Stimulated activated CD4-positive, alpha-beta T cell treated with anti-CD3 and anti-CD28 coated beads, Interleukin-4, amount 100 ng/mL, for 1 hour (primary cell): ENCODE measurements around the gene SNX10.

Experiments
- DNase-seq: peaks from one replicate; pipeline ENCODE4 v3.0.0-alpha.2; 2020

SNX10 gene

DNA sequence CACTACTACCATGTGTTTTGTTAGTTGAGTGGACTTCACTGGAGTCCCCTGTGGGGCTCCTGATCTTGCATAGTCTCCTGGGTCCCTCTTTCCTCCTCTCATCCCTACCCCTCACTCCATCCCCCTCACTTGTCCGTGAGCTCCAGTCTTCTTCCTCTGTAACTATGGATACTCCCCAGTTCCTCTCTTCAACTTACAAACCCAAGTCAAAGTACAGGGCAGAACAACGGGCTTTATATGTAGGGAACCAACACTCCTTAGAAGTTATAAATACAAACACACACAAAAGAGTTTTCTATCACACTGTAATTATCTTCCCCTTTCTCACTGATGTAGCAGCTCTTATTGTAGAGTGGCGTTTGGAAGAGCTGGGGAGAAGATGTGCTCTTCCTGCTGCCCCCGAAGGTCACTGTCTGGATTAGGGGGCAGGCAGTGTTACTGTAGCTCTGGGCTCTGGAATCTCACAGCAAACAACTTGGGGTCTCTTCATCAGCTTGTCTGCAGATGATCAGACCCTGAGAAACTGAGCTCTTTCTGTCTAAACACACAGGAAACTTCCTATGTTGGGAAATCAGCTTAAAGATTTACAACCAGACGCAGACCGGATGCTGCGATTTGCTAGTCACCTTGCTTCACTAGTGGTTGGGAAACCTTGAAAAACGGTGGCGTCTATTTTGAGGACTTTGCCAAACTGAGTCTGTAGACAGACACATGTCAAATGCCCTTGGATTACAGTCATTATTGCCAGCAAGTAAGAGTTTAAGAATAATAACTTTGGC is 13.6 kb downstream of the SNX10 start:
- no peak for DNase-seq

DNA sequence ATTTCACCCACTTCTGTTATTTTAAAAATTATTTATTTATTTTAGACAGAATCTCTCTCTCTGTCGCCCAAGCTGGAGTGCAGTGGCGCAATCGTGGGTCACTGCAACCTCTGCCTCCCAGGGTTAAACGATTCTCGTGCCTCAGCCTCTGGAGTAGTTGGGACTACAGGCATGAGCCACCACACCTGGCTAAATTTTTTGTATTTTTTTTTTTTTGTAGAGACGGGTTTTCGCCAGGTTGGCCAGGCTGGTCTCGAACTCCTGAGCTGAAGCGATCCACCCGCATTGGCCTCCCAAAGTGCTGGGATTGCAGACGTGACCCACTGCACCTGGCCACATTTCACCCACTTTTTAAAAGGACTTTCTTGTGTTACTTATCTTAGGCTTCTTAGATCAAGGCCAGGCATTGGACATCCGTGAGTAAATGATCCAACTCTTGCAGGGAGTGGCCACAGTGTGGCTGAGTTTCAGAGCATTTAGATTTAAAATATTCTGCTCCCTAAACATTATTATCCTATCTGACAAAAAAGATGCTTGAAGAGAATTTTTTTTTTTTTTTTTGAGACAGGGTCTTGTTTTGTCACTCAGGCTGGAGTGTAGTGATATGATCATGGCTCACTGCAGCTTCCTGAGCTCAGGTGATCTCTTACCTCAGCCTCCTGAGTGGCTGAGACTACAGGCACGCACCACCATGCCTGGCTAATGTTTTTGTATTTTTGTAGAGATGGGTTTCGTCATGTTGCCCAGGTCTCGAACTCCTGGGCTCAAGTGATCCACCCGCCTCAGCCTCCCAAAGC is 14.4 kb downstream of the SNX10 start:
- DNase-seq: no peak

DNA sequence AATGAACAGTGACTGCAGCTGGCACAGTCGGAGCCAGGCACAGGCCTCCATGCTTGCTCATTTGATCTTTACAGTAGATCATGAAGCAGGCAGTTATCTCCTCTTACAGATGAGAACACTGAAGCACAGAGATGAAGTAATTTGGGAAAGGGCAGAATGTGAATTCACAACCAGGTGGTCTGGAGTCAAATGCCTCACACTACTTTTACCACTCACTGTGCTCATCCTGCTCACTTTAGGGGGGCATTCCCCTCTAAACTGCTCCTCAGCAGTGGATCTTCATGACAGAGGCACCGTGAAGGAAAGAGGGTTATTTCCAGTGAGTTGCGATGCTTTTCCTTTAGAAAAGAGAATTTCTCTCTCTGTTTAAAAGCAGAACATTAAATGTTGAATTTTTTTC is 15.1 kb downstream of the SNX10 start:
- no peak for DNase-seq

DNA sequence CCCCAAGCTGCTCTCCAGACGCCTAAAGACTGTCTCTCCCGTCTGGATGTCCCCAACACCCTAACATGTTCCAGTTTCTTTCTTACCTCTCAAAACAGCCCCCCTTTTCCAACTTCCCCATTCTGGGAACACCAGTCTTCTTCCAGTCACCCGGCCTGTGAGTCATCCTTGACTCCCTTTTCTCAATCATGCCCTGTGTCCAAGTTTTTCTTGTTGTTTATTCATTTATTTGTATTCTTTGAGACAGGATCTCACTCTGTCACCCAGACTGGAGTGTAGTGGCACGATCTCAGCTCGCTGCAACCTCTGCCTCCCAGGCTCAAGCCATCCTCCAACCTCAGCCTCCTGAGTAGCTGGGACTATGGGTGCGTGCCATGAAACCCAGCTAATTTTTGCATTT is 15.6 kb downstream of the SNX10 start:
- DNase-seq: no peak

DNA sequence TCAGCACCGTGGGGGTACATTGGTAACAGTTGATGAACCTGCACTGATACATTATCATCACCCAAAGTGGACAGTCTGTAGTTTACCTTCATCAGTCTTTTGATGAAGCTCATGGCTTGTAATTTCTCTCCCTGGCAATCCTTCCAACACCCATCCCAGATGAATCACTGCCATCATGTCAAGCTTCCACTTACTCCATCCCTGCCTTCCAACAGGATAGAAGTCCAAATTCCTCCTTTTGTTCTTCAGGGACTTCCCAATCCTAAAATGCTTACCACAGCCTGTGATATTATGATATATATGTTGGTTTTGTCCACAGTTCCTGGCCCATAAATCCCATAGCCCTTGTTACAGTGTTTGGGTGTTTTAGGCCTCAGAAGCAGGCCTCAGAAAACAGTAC is 16.1 kb downstream of the SNX10 start:
- no peak for DNase-seq

DNA sequence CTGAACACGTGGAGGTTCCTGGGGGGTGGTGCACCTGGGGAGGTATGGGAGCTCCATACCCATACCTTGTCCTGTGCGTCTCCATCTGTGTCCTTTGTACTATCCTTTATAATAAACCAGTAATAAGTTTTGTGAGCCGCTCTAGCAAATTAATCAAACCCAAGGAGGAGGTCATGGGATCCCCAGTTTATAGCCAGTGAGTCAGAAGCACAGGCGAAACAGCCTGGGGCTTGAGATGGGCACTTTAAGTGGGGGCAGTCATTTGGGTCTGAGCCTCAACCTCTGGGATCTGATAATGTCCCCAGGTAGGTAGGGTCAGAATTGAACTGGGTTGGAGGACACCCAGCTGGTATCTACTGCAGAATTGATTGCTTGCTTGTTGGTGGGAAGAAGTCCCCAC is 16.9 kb downstream of the SNX10 start:
- no peak for DNase-seq

DNA sequence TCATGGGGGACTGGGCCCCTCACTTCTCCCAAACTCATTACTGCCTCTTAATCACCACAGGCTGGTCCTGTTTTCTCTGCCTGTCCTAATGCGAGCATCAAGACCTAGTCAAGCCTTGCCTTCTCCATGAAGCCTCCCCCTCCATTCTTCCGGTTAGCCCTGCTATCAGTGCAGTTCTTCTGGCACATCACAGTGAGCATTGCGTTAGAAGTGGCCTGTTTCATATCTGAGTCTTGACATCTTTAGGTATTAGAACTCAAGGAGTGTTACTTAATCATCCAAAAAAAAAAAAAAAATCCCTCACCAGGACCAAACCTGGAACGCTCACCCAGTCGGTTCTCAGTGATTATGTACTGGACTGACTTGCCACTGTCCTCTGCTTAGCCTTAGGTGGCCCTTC is 17.4 kb downstream of the SNX10 start:
- no peak for DNase-seq

DNA sequence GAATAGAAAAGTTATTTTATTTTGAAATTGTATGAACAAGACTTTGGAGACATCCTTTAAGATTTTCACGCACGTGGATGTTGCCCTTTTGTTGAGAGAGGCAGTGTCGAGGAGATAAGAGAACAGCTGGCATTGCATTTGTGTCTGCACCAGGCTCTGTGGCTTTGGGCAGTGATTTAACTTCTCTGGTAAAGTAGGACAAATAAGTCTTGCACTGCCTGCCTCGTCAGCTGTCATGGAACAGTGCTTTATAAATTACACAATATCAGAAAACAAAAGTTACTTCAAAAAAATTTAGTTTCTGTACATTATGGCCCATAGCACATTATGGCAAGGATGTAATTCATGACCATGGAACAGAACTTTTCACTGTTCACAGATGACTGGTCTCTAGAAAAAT is 20.1 kb downstream of the SNX10 start:
- DNase-seq: no peak

DNA sequence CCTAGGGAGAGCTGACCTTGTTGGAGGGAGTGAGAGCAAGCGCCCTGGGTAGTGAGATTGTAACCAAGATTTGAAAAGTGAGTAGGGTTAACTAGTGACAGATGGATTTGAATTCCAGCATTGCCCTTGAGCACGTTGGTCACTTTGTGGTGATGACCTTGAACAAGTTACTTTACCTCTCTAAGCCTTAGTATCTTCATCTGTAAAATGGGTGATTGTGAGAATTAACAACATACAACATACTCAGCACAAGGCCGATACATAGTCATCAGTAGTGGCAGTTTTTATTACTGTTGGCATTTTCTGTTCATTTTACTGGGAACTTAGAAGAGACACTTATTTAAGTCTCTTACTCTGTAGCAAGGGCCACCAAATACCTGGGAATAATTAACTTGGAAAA is 25.5 kb downstream of the SNX10 start:
- DNase-seq: no peak

DNA sequence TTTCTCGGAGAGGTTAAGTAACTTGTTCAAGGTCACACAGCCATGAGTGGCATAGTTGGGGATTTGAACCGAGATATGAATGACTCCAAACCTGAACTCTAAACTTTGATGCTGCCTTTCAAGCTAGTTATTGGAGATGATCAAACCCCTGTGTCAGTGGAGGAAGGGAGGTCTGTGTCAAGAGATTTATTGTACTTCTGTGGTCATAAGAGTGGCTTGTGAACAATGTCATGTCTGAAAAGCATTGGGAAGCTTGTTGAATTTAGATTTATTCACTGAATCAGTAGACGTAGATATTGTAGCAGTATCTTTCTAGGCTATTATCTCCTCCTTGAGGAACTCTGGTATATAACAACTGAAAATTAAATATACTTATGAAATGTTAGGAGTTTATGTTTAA is 27.3 kb downstream of the SNX10 start:
- no peak for DNase-seq

DNA sequence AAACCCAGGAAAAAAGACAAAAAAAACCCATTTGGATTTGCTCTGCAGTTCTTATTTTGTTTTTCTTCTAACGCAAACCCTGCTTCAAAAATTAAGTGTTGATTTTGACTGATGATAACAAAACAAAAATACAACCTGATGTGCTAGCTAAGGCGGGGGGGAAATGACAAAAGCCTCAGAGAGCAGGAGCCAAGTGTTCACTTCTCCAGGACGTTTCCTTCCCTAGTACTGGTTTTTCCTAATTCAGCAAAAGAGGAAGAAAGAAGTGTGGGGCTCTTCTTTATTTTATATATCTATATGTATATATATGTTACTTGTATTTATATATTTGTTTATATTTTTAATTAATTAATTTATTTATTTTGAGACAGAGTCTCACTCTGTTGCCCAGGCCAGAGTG is 28.0 kb downstream of the SNX10 start:
- no peak for DNase-seq

DNA sequence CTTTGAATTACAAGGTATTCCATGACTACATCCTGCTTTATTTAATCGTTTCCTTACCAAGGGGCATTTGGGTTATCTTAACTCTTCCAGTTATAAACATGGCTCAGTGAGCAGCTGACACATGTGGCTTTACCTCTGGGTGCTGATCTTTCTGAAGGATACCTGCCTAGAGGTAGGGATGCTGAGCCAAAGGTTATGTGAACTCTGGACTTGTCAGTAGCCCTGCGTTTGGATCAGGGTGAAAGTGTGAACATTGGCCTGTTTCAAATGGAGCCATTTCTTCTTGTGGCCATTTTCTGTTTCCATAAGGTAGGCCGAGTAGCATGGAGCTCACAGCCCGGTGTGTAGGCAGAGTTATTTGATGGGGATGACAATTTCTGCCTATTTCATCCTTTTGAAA is 29.2 kb downstream of the SNX10 start:
- no peak for DNase-seq

DNA sequence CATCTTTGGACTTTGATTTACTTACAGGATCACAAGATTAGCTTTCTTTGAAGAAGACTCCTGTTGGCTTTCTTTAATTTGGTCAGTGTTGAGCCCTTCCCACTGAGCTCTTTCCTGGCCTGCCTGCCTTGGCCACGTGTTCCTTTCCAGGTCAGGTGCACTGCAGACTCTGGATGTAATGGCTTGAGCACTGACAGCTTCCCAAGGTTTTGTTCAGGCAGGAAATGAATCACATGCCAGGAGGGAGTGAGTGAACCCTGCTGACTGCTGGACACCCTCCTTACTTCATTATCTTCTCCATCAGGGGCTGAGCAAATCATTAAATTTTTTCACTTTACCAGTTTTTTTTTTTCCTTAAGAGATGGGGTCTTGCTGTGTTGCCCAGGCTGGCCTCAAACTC is 29.8 kb downstream of the SNX10 start:
- no peak for DNase-seq

DNA sequence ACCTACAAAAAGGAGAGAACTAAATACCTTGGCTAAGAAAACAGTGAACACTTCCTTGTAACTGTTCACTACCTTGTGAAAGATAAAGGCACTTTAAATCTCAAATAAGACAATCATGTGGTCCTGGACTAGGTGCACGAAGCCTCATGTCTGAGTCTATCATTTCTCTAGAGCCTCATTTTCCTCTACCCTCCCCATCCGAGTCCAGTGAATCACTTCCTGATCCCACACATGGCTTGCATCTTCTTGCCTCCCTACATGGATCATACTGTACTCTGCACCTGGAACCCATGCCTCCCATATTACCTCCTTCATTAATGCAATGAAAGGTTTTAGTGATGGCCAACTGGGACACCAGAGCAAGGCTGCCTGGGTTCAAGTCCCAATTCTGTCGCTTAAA is 34.5 kb downstream of the SNX10 start:
- DNase-seq: no peak

DNA sequence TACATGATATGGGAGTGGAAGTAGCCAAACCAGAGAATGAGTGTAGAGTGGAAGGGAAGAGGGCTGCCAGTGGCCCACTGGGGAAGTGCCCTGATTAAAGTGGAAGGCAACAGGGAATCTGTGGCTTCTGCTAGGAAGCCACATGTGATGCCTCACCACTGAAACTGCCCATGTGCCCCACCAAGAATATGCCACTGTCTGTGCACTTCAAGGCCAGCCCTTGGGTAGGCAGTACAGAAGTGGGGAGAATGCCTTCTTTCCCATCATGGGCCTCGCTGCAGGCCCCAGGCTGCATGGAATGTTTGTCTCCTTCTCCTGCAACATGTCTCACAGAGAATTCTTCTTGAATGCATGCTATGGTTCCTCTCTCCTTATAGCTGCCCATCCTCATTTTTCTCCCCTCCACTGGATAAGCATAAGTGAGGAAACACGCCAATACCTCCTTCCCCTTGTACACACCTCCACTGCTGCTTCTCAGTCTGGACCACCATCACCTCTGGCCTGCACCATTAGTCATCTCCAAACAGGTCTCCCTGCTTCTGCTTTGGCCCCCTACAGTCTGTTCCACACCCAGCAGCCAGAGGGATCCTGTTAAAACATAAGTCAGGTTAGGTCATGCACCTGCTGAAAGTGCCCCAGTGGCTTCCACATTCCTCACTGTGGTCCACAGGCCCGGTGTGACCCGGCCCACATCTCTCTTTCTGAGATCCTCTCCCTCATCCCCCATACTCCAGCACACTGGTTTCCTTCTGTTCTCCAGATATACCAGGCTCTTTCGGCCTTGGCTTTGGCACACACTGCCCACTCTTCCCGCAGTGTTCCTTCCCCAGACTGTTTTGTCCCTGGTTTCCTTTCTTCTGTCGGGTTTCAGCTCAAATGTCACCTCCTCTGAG is 37.1 kb downstream of the SNX10 start:
- no peak for DNase-seq

DNA sequence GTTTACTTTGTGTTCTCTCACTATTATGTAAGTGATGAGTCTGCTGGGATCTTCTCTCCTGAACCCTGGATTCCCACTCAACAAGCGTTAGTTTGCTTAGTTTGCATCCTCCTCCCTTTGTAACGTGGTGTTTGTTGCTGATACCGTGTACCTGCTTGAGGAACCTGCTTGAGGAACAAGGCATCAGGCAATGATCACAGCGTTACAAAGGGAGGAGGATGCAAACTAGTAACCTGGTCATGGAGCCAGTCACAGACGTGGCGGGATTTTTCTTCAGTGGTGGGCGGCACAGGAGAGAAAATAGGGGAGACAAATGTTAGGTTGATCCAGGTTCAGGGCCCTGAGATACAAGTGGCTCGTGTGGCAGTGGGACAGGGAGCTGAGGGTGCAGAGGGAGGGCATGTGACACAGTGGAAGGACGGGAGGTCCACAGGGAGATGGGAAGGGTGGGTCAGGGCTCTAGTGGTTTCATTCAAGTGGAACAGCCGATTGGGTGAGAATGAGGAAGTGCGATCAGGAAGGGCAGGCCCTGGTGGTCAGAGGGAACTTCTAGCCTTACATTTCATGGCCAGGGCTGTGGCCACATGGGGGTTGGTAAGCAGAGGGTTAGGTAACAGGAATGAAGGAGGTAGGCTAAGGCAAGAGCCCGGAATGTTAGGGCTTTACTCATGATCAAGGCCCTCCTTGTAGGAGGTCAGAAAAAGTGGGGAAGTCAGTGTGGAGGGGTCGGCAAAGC is 38.0 kb downstream of the SNX10 start:
- DNase-seq: no peak

DNA sequence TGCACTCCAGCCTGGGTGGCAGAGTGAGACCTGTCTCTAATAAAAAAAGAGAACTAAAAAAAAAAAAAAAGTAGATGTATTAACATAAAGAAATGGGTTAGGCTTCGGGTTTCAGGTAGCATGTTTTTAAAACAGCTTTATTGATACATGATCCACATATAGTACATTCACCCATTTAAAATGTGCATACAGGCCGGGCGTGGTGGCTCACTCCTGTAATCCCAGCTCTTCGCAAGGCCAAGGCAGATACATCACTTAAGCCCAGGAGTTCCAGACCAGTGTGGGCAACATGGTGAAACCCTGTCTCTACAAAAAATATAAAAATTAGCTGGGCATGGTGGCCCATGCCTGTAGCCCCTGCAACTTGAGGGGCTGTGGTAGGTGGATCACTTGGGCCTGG is 39.5 kb downstream of the SNX10 start:
- no peak for DNase-seq

DNA sequence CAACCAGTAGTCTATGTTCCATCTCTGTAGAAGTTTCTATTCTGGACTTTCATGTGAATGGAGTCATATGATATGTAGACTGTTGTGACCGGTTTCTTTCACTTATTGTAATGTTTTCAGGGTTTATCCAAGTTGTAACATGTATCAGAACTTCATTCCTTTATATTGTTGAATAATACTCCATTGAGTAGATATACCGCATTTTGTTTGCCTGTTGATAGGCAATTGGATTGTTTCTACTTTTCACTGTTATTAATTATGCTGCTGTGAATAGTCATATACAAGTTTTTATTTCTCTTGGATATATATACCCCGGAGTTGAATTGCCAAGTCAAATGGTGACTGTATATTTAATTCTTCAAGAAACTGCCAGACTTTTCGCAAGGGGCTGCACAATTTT is 40.1 kb downstream of the SNX10 start:
- no peak for DNase-seq

DNA sequence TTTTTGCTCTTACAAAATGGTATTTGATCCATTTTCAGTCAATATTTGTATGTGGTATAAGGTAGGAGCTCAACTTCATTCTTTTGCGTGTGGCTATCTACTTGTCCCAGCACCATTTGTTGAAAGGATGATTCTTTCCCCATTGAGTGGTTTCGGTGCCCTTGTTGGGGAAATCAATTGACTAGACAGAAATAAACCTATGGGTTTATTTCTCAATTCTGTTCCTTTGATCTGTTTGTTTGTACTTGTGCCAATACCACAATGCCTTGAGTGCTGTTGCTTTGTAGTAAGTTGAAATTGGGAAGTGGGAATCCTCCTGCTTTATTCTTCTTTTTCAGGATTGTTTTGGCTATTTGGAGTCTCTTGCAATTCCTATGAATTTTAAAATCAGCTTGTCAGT is 41.0 kb downstream of the SNX10 start:
- DNase-seq: no peak

DNA sequence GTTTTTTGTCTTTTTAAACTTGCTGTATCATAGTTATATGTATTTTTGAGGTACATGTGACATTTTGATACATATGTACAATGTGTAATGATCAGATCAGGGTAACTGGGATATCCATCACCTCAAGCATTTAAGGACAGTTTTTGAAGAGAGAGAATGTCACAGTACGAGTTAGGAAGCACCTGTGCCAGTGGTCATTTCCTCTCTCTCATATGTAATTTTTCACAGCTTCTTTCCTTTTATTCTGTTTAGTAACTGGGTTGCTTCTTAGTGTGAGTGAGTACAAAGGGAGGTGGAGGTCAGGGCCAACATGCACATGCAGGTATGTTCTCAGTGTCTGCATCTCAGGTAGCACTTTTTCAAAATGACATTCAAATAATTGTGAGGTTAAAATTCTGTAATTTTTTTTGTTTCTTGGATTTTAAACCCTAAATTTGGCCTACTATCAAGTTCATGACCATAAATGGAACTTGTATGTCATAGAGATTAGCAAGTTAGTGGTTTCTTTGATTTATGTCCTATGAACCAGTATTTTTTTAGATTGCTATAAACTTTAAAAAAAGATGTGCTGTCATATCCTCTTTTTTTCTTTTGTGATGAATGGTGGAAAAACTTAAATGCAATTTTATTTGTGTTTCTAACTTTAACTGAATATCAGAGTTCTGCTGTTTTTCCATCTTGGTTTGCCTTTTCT is 42.7 kb downstream of the SNX10 start:
- no peak for DNase-seq

DNA sequence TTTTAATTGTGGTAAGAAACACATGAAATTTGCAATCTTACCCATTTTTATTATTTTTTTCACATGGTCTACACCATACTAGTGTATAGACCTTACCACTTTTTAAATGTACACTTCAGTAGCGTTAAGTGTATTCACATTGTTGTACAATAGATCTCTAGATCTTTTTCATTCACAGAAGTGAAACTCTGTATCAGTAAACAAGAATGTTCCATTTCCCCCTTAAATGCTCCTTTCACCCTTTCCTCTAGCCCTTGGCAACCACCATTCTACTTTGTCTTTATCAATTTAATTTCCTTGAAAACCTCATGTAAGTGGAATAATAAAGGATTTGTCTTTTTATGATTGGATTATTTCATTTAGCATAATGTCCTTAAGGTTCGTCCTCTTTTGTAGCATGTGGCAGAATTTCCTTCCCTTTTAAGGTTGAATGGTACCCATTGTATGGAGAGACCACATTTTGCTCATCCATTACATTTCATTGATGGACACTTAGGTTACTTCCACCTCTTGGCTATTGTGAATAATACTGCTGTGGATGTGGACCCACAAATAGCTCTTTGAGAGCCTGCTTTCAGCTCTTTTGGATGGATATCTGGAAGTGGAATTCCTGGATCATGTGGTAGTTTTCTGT is 45.7 kb downstream of the SNX10 start:
- DNase-seq: no peak
